ENCODE data around the gene THBD. TPM values are rescaled to one million over a fixed set of nuclear protein-coding genes. Genes with fewer than 3 reads are reported as not detected.

The THBD gene
- total RNA-seq, 1 donor from 2014 or later: 37.5 TPM

- no peaks in the 10 kb centered on the region for H3K9me3 Mint-ChIP-seq (ENCODE audit: low read depth)
- no peak for TF ChIP-seq CTCF (IDR thresholded peaks at IDR 0.05)
- no peaks in the 10 kb centered on the region for H3K36me3 Mint-ChIP-seq (ENCODE audit: low read depth)
- no peak overlapping the region for H3K27ac Mint-ChIP-seq (ENCODE audit: unreplicated experiment)
- H3K4me3 Mint-ChIP-seq (ENCODE audit: unreplicated experiment): no peak overlapping the region
- peaks cover 4% of the 10 kb centered on the region for H3K4me1 Mint-ChIP-seq (ENCODE audit: low read depth)
- no peak for DNase-seq (ENCODE audit: low spot score)
- H3K27me3 Mint-ChIP-seq (ENCODE audit: low read depth): peaks cover 4% of the 10 kb centered on the region
Measured at GRCh38 chr20:23079926-23080325, 30.5 kb upstream of the THBD start.

GRCh38 chr20:23079016-23079351 is 29.5 kb upstream of the THBD start:
- Mint-ChIP-seq H3K36me3 (ENCODE audit: low read depth) (no peaks in the 10 kb centered on the region), H3K27me3 (ENCODE audit: low read depth) (peaks cover 4% of the 10 kb centered on the region), H3K4me3 (ENCODE audit: unreplicated experiment) (no peak overlapping the region), H3K27ac (ENCODE audit: unreplicated experiment) (no peak overlapping the region), H3K9me3 (ENCODE audit: low read depth) (no peaks in the 10 kb centered on the region), H3K4me1 (ENCODE audit: low read depth) (peaks cover 4% of the 10 kb centered on the region)
- TF ChIP-seq CTCF (IDR thresholded peaks at IDR 0.05): peak; percentile 36
- DNase-seq (ENCODE audit: low spot score): no peak

GRCh38 chr20:23078351-23079015 is 29.0 kb upstream of the THBD start:
- Mint-ChIP-seq H3K4me3 (ENCODE audit: unreplicated experiment) (no peak overlapping the region), H3K36me3 (ENCODE audit: low read depth) (no peaks in the 10 kb centered on the region), H3K27me3 (ENCODE audit: low read depth) (peaks cover 4% of the 10 kb centered on the region), H3K4me1 (ENCODE audit: low read depth) (peaks cover 4% of the 10 kb centered on the region), H3K9me3 (ENCODE audit: low read depth) (no peaks in the 10 kb centered on the region), H3K27ac (ENCODE audit: unreplicated experiment) (no peak overlapping the region)
- TF ChIP-seq CTCF (IDR thresholded peaks at IDR 0.05): no peak
- DNase-seq (ENCODE audit: low spot score): no peak

- TF ChIP-seq CTCF (IDR thresholded peaks at IDR 0.05): no peak
- peaks cover 4% of the 10 kb centered on the region for H3K27me3 Mint-ChIP-seq (ENCODE audit: low read depth)
Measured at GRCh38 chr20:23077277-23077676, 27.8 kb upstream of the THBD start.

GRCh38 chr20:23074052-23074451 is 24.6 kb upstream of the THBD start:
- Mint-ChIP-seq H3K36me3 (ENCODE audit: low read depth) (no peaks in the 10 kb centered on the region), H3K9me3 (ENCODE audit: low read depth) (no peaks in the 10 kb centered on the region), H3K4me1 (ENCODE audit: low read depth) (no peaks in the 10 kb centered on the region), H3K27me3 (ENCODE audit: low read depth) (peaks cover 4% of the 10 kb centered on the region), H3K27ac (ENCODE audit: unreplicated experiment) (no peak overlapping the region), H3K4me3 (ENCODE audit: unreplicated experiment) (no peak overlapping the region)
- TF ChIP-seq CTCF (IDR thresholded peaks at IDR 0.05): no peak
- DNase-seq (ENCODE audit: low spot score): no peak

More at GRCh38 chr20:23077277-23077676, 27.8 kb upstream of the THBD start:
- H3K9me3 Mint-ChIP-seq (ENCODE audit: low read depth): no peaks in the 10 kb centered on the region
- H3K27ac Mint-ChIP-seq (ENCODE audit: unreplicated experiment): no peak overlapping the region
- no peak for DNase-seq (ENCODE audit: low spot score)
- no peaks in the 10 kb centered on the region for H3K36me3 Mint-ChIP-seq (ENCODE audit: low read depth)
- H3K4me3 Mint-ChIP-seq (ENCODE audit: unreplicated experiment): no peak overlapping the region
- no peaks in the 10 kb centered on the region for H3K4me1 Mint-ChIP-seq (ENCODE audit: low read depth)

Data from chondrocyte (in vitro differentiated cells).